ENCODE measurements around the gene FBN3.

The FBN3 gene

GRCh38 chr19:8150998-8151766, 1.8 kb upstream of the FBN3 start:
- H4K8ac ChIP-seq (ENCODE audit: low read depth, low read length) = no peak overlapping the region
- H3K36me3 ChIP-seq (ENCODE audit: control insufficient read depth, insufficient read depth, low read length) = no peaks in the 10 kb centered on the region
- peak overlapping the region; percentile 49 for H3K56ac ChIP-seq (ENCODE audit: low read length)
- H2BK120ac ChIP-seq (ENCODE audit: low read depth, low read length) = no peak overlapping the region
- no peak overlapping the region for H3K4me3 ChIP-seq (ENCODE audit: low read length)
- H3K79me2 ChIP-seq (ENCODE audit: control insufficient read depth, insufficient read depth, low read length) = peaks cover 9% of the 10 kb centered on the region
- H3K18ac ChIP-seq (ENCODE audit: low read length) = no peak overlapping the region
- H3K9ac ChIP-seq (ENCODE audit: low read length) = peak overlapping the region; percentile 4
- peaks cover 6% of the 10 kb centered on the region for H3K79me1 ChIP-seq (ENCODE audit: low read length)
- H3K23ac ChIP-seq (ENCODE audit: low read length) = no peak overlapping the region
- no CpG with 5 or more reads among the region's 15 CpGs for WGBS (ENCODE audit: extremely low coverage, insufficient coverage, low lambda C conversion rate)
- H4K5ac ChIP-seq (ENCODE audit: low read length) = no peak overlapping the region
- no peak overlapping the region for H2AK5ac ChIP-seq (ENCODE audit: low read length)
- H2BK5ac ChIP-seq (ENCODE audit: low read length) = no peak overlapping the region
- peaks cover 5% of the 10 kb centered on the region for H3K4me1 ChIP-seq (ENCODE audit: control insufficient read depth, low read depth, low read length)
- H2BK15ac ChIP-seq (replicated peaks; ENCODE audit: low read depth) = no peak overlapping the region
- no peak overlapping the region for H3K27ac ChIP-seq (ENCODE audit: low read depth, low read length)
- H3K4ac ChIP-seq (ENCODE audit: low read depth, low read length) = no peak overlapping the region
- no peaks in the 10 kb centered on the region for H3K27me3 ChIP-seq (ENCODE audit: insufficient read depth, low read length, poor library complexity)
- no peak overlapping the region for H3K4me2 ChIP-seq (ENCODE audit: low read length)
- DNase-seq = no peak

- no peak overlapping the region for H3K4me3 ChIP-seq (ENCODE audit: low read length)
Measured at GRCh38 chr19:8150178-8150865, 930 bp upstream of the FBN3 start.

GRCh38 chr19:8148410-8149260, 757 bp downstream of the FBN3 start:
- Histone ChIP-seq H3K79me1 (ENCODE audit: low read length) (peaks cover 11% of the 10 kb centered on the region), H3K79me2 (ENCODE audit: control insufficient read depth, insufficient read depth, low read length) (peaks cover 9% of the 10 kb centered on the region), H3K27ac (ENCODE audit: low read depth, low read length) (peak overlapping the region; percentile 93), H3K4ac (ENCODE audit: low read depth, low read length) (peak overlapping the region; percentile 74), H3K56ac (ENCODE audit: low read length) (peak overlapping the region; percentile 97), H3K4me3 (ENCODE audit: low read length) (peak overlapping the region; percentile 74), H4K5ac (ENCODE audit: low read length) (no peak overlapping the region), H3K9ac (ENCODE audit: low read length) (peak overlapping the region; percentile 95), H3K18ac (ENCODE audit: low read length) (peak overlapping the region; percentile 91), H2BK5ac (ENCODE audit: low read length) (peak overlapping the region; percentile 88), H3K27me3 (ENCODE audit: insufficient read depth, low read length, poor library complexity) (no peaks in the 10 kb centered on the region), H3K4me2 (ENCODE audit: low read length) (peak overlapping the region; percentile 68), H2AK5ac (ENCODE audit: low read length) (peak overlapping the region; percentile 70), H3K4me1 (ENCODE audit: control insufficient read depth, low read depth, low read length) (peaks cover 5% of the 10 kb centered on the region), H4K8ac (ENCODE audit: low read depth, low read length) (peak overlapping the region; percentile 56), H2BK120ac (ENCODE audit: low read depth, low read length) (peak overlapping the region; percentile 45), H2BK15ac (replicated peaks; ENCODE audit: low read depth) (no peak overlapping the region), H3K23ac (ENCODE audit: low read length) (no peak overlapping the region), H3K36me3 (ENCODE audit: control insufficient read depth, insufficient read depth, low read length) (no peaks in the 10 kb centered on the region)
- no CpG with 5 or more reads among the region's 50 CpGs for WGBS (ENCODE audit: extremely low coverage, insufficient coverage, low lambda C conversion rate)
- DNase-seq = peak; percentile 96

More at GRCh38 chr19:8150178-8150865, 930 bp upstream of the FBN3 start:
- no peaks in the 10 kb centered on the region for H3K36me3 ChIP-seq (ENCODE audit: control insufficient read depth, insufficient read depth, low read length)
- no peak overlapping the region for H2BK5ac ChIP-seq (ENCODE audit: low read length)
- H2BK15ac ChIP-seq (replicated peaks; ENCODE audit: low read depth) = no peak overlapping the region
- no peak for DNase-seq
- no peak overlapping the region for H3K56ac ChIP-seq (ENCODE audit: low read length)
- H3K27me3 ChIP-seq (ENCODE audit: insufficient read depth, low read length, poor library complexity) = no peaks in the 10 kb centered on the region
- H2BK120ac ChIP-seq (ENCODE audit: low read depth, low read length) = no peak overlapping the region
- H3K18ac ChIP-seq (ENCODE audit: low read length) = no peak overlapping the region
- H3K79me2 ChIP-seq (ENCODE audit: control insufficient read depth, insufficient read depth, low read length) = peaks cover 9% of the 10 kb centered on the region
- H4K8ac ChIP-seq (ENCODE audit: low read depth, low read length) = no peak overlapping the region
- H3K4me1 ChIP-seq (ENCODE audit: control insufficient read depth, low read depth, low read length) = peaks cover 5% of the 10 kb centered on the region
- H3K23ac ChIP-seq (ENCODE audit: low read length) = no peak overlapping the region
- no CpG with 5 or more reads among the region's 6 CpGs for WGBS (ENCODE audit: extremely low coverage, insufficient coverage, low lambda C conversion rate)
- peak overlapping the region; percentile 71 for H3K9ac ChIP-seq (ENCODE audit: low read length)
- H3K4ac ChIP-seq (ENCODE audit: low read depth, low read length) = no peak overlapping the region
- no peak overlapping the region for H3K4me2 ChIP-seq (ENCODE audit: low read length)
- no peak overlapping the region for H4K5ac ChIP-seq (ENCODE audit: low read length)
- H3K27ac ChIP-seq (ENCODE audit: low read depth, low read length) = no peak overlapping the region
- H2AK5ac ChIP-seq (ENCODE audit: low read length) = no peak overlapping the region
- peaks cover 11% of the 10 kb centered on the region for H3K79me1 ChIP-seq (ENCODE audit: low read length)

GRCh38 chr19:8148088-8148409, 1.3 kb downstream of the FBN3 start:
- no peak for DNase-seq
- Histone ChIP-seq H3K56ac (ENCODE audit: low read length) (peak overlapping the region; percentile 86), H3K4me2 (ENCODE audit: low read length) (peak overlapping the region; percentile 63), H2BK120ac (ENCODE audit: low read depth, low read length) (no peak overlapping the region), H3K36me3 (ENCODE audit: control insufficient read depth, insufficient read depth, low read length) (no peaks in the 10 kb centered on the region), H3K4ac (ENCODE audit: low read depth, low read length) (no peak overlapping the region), H2BK15ac (replicated peaks; ENCODE audit: low read depth) (no peak overlapping the region), H3K18ac (ENCODE audit: low read length) (peak overlapping the region; percentile 2), H3K4me1 (ENCODE audit: control insufficient read depth, low read depth, low read length) (peaks cover 5% of the 10 kb centered on the region), H3K4me3 (ENCODE audit: low read length) (no peak overlapping the region), H3K27ac (ENCODE audit: low read depth, low read length) (peak overlapping the region; percentile 93), H3K9ac (ENCODE audit: low read length) (peak overlapping the region; percentile 95), H2BK5ac (ENCODE audit: low read length) (no peak overlapping the region), H3K79me1 (ENCODE audit: low read length) (peaks cover 11% of the 10 kb centered on the region), H3K79me2 (ENCODE audit: control insufficient read depth, insufficient read depth, low read length) (peaks cover 9% of the 10 kb centered on the region), H4K5ac (ENCODE audit: low read length) (no peak overlapping the region), H2AK5ac (ENCODE audit: low read length) (peak overlapping the region; percentile 70), H3K27me3 (ENCODE audit: insufficient read depth, low read length, poor library complexity) (no peaks in the 10 kb centered on the region), H3K23ac (ENCODE audit: low read length) (no peak overlapping the region), H4K8ac (ENCODE audit: low read depth, low read length) (no peak overlapping the region)
- no CpG with 5 or more reads among the region's 6 CpGs for WGBS (ENCODE audit: extremely low coverage, insufficient coverage, low lambda C conversion rate)

GRCh38 chr19:8147582-8147978, 1.8 kb downstream of the FBN3 start:
- Histone ChIP-seq H3K4me3 (ENCODE audit: low read length) (no peak overlapping the region), H3K4me2 (ENCODE audit: low read length) (no peak overlapping the region), H4K5ac (ENCODE audit: low read length) (no peak overlapping the region), H3K4me1 (ENCODE audit: control insufficient read depth, low read depth, low read length) (peaks cover 5% of the 10 kb centered on the region), H2BK120ac (ENCODE audit: low read depth, low read length) (no peak overlapping the region), H4K8ac (ENCODE audit: low read depth, low read length) (no peak overlapping the region), H2BK5ac (ENCODE audit: low read length) (no peak overlapping the region), H3K36me3 (ENCODE audit: control insufficient read depth, insufficient read depth, low read length) (no peaks in the 10 kb centered on the region), H3K27me3 (ENCODE audit: insufficient read depth, low read length, poor library complexity) (no peaks in the 10 kb centered on the region), H3K79me1 (ENCODE audit: low read length) (peaks cover 11% of the 10 kb centered on the region), H3K23ac (ENCODE audit: low read length) (no peak overlapping the region), H3K56ac (ENCODE audit: low read length) (peak overlapping the region; percentile 86), H2AK5ac (ENCODE audit: low read length) (no peak overlapping the region), H2BK15ac (replicated peaks; ENCODE audit: low read depth) (no peak overlapping the region), H3K9ac (ENCODE audit: low read length) (peak overlapping the region; percentile 95), H3K4ac (ENCODE audit: low read depth, low read length) (no peak overlapping the region), H3K27ac (ENCODE audit: low read depth, low read length) (no peak overlapping the region), H3K79me2 (ENCODE audit: control insufficient read depth, insufficient read depth, low read length) (peaks cover 9% of the 10 kb centered on the region), H3K18ac (ENCODE audit: low read length) (no peak overlapping the region)
- no CpG with 5 or more reads among the region's 7 CpGs for WGBS (ENCODE audit: extremely low coverage, insufficient coverage, low lambda C conversion rate)
- DNase-seq = no peak

Measured in mesendoderm (in vitro differentiated cells).